Mesendoderm (in vitro differentiated cells): ENCODE results near the gene RNF167.

Source experiments
- DNase-seq: peaks from one replicate; pipeline ENCODE4 v3.0.0; 2013
- H2AK5ac ChIP-seq: 2 replicates; pipeline ENCODE4 v1.6.1; 2013; ENCODE audit warnings: low read length, inconsistent platforms
- H2BK120ac ChIP-seq: 2 replicates; pipeline ENCODE4 v1.6.1; 2013; ENCODE audit warnings: low read depth, mild to moderate bottlenecking, low read length, moderate library complexity, mixed read lengths
- H2BK15ac ChIP-seq: replicated peaks from 2 replicates; pipeline ENCODE4 v1.6.1; 2013; ENCODE audit warnings: low read depth, mild to moderate bottlenecking, moderate library complexity
- H2BK5ac ChIP-seq: 2 replicates; pipeline ENCODE4 v1.6.1; 2013; ENCODE audit warnings: low read length, inconsistent platforms
- H3K18ac ChIP-seq: 2 replicates; pipeline ENCODE4 v1.6.1; 2013; ENCODE audit warnings: mild to moderate bottlenecking, low read length, mixed read lengths
- H3K23ac ChIP-seq: one replicate; pipeline ENCODE4 v1.6.1; 2013; ENCODE audit warnings: low read length
- H3K27ac ChIP-seq: 2 replicates; pipeline ENCODE4 v1.5.1; 2013; ENCODE audit warnings: low read depth, mild to moderate bottlenecking, inconsistent platforms, low read length, moderate library complexity
- H3K27me3 ChIP-seq: 2 replicates; pipeline ENCODE4 v1.6.1; 2013; ENCODE audit warnings: low read length, control low read depth, mild to moderate bottlenecking, inconsistent platforms; ENCODE audit not compliant: insufficient read depth, poor library complexity
- H3K36me3 ChIP-seq: 2 replicates; pipeline ENCODE4 v1.6.1; 2013; ENCODE audit warnings: low read length, inconsistent platforms; ENCODE audit not compliant: control insufficient read depth, insufficient read depth
- H3K4ac ChIP-seq: one replicate; pipeline ENCODE4 v1.6.1; 2013; ENCODE audit warnings: low read depth, mild to moderate bottlenecking, low read length, moderate library complexity
- H3K4me1 ChIP-seq: 2 replicates; pipeline ENCODE4 v1.6.1; 2013; ENCODE audit warnings: low read depth, low read length, inconsistent platforms; ENCODE audit not compliant: control insufficient read depth
- H3K4me2 ChIP-seq: 2 replicates; pipeline ENCODE4 v1.6.1; 2013; ENCODE audit warnings: low read length
- H3K4me3 ChIP-seq: 2 replicates; pipeline ENCODE4 v1.5.1; 2013; ENCODE audit warnings: mild to moderate bottlenecking, low read length
- H3K56ac ChIP-seq: one replicate; pipeline ENCODE4 v1.6.1; 2013; ENCODE audit warnings: low read length
- H3K79me1 ChIP-seq: 2 replicates; pipeline ENCODE4 v1.6.1; 2013; ENCODE audit warnings: low read length, inconsistent platforms
- H3K79me2 ChIP-seq: 2 replicates; pipeline ENCODE4 v1.6.1; 2013; ENCODE audit warnings: mild to moderate bottlenecking, low read length; ENCODE audit not compliant: control insufficient read depth, insufficient read depth
- H3K9ac ChIP-seq: 2 replicates; pipeline ENCODE4 v1.6.1; 2013; ENCODE audit warnings: low read length, inconsistent platforms
- H4K5ac ChIP-seq: one replicate; pipeline ENCODE4 v1.6.1; 2013; ENCODE audit warnings: low read length
- H4K8ac ChIP-seq: one replicate; pipeline ENCODE4 v1.6.1; 2013; ENCODE audit warnings: low read depth, mild to moderate bottlenecking, control low read depth, low read length, moderate library complexity
- whole genome bisulfite sequencing: extraction: QIAGEN DNeasy Blood & Tissue Kit; methylation state at CpG from one replicate; pipeline ENCODE4 v1.1.7; 2013; ENCODE audit warnings: low lambda C conversion rate, missing lambda C conversion rate; ENCODE audit not compliant: insufficient coverage; ENCODE audit errors: extremely low coverage; 5-methylcytosine and 5-hydroxymethylcytosine counted together

Gene RNF167

GRCh38 chr17:4934173-4934979 is 5.7 kb upstream of the RNF167 start:
- peaks cover 3% of the 10 kb centered on the region for H3K4me1 ChIP-seq
- H3K36me3 ChIP-seq, result no peaks in the 10 kb centered on the region
- no peak overlapping the region for H2AK5ac ChIP-seq
- H4K5ac ChIP-seq, result no peak overlapping the region
- no peaks in the 10 kb centered on the region for H3K27me3 ChIP-seq
- no peak overlapping the region for H3K4me3 ChIP-seq
- H3K79me2 ChIP-seq, result peaks cover 10% of the 10 kb centered on the region
- peak overlapping the region; percentile 62 for H3K56ac ChIP-seq
- no peak overlapping the region for H2BK15ac ChIP-seq
- no peak overlapping the region for H3K9ac ChIP-seq
- no peak overlapping the region for H3K4me2 ChIP-seq
- H3K18ac ChIP-seq, result no peak overlapping the region
- no peak overlapping the region for H2BK120ac ChIP-seq
- WGBS, result no CpG with 5 or more reads among the region's 14 CpGs
- no peak overlapping the region for H2BK5ac ChIP-seq
- no peak overlapping the region for H3K4ac ChIP-seq
- DNase-seq, result peak; percentile 77
- H3K79me1 ChIP-seq, result peaks cover 9% of the 10 kb centered on the region
- no peak overlapping the region for H3K27ac ChIP-seq
- no peak overlapping the region for H3K23ac ChIP-seq
- no peak overlapping the region for H4K8ac ChIP-seq

GRCh38 chr17:4935650-4936049 is 4.4 kb upstream of the RNF167 start:
- no peak overlapping the region for H4K5ac ChIP-seq
- H3K36me3 ChIP-seq, result no peaks in the 10 kb centered on the region
- no peaks in the 10 kb centered on the region for H3K27me3 ChIP-seq
- no peak overlapping the region for H2AK5ac ChIP-seq
- peaks cover 9% of the 10 kb centered on the region for H3K79me1 ChIP-seq
- H3K56ac ChIP-seq, result no peak overlapping the region
- peaks cover 3% of the 10 kb centered on the region for H3K4me1 ChIP-seq
- H3K18ac ChIP-seq, result no peak overlapping the region
- H3K27ac ChIP-seq, result no peak overlapping the region
- no peak overlapping the region for H3K4ac ChIP-seq
- H4K8ac ChIP-seq, result no peak overlapping the region
- H3K79me2 ChIP-seq, result peaks cover 10% of the 10 kb centered on the region
- no peak overlapping the region for H3K4me3 ChIP-seq
- no peak overlapping the region for H2BK15ac ChIP-seq
- no peak for DNase-seq
- H3K23ac ChIP-seq, result no peak overlapping the region
- no peak overlapping the region for H3K4me2 ChIP-seq
- H2BK5ac ChIP-seq, result no peak overlapping the region
- no peak overlapping the region for H3K9ac ChIP-seq
- H2BK120ac ChIP-seq, result no peak overlapping the region

- Histone ChIP-seq H3K36me3 (no peaks in the 10 kb centered on the region), H3K56ac (no peak overlapping the region), H2AK5ac (no peak overlapping the region), H3K4me2 (no peak overlapping the region), H3K18ac (no peak overlapping the region), H3K23ac (no peak overlapping the region), H3K4me3 (no peak overlapping the region), H2BK5ac (no peak overlapping the region), H3K9ac (no peak overlapping the region), H3K27ac (no peak overlapping the region), H3K4me1 (peaks cover 3% of the 10 kb centered on the region), H2BK15ac (no peak overlapping the region), H4K8ac (no peak overlapping the region), H2BK120ac (no peak overlapping the region), H3K4ac (no peak overlapping the region), H3K79me1 (peaks cover 11% of the 10 kb centered on the region), H4K5ac (no peak overlapping the region), H3K27me3 (no peaks in the 10 kb centered on the region), H3K79me2 (peaks cover 18% of the 10 kb centered on the region)
- WGBS, result no CpG with 5 or more reads among the region's 3 CpGs
- DNase-seq, result no peak
These were observed 3.6 kb upstream of the RNF167 start for GRCh38 chr17:4936436-4936835.

GRCh38 chr17:4937553-4937952 is 2.5 kb upstream of the RNF167 start:
- Histone ChIP-seq H3K4me3 (no peak overlapping the region), H3K56ac (no peak overlapping the region)
- WGBS, result no CpG with 5 or more reads among the region's 16 CpGs

GRCh38 chr17:4938069-4938491 is 2.0 kb upstream of the RNF167 start:
- no peak overlapping the region for H2BK15ac ChIP-seq
- H3K4ac ChIP-seq, result no peak overlapping the region
- no peak overlapping the region for H3K4me2 ChIP-seq
- no peaks in the 10 kb centered on the region for H3K27me3 ChIP-seq
- no peak overlapping the region for H3K27ac ChIP-seq
- H2BK120ac ChIP-seq, result no peak overlapping the region
- no CpG with 5 or more reads among the region's 11 CpGs for WGBS
- H3K79me1 ChIP-seq, result peaks cover 15% of the 10 kb centered on the region
- peaks cover 32% of the 10 kb centered on the region for H3K79me2 ChIP-seq
- no peak overlapping the region for H3K23ac ChIP-seq
- no peak overlapping the region for H3K56ac ChIP-seq
- peaks cover 2% of the 10 kb centered on the region for H3K36me3 ChIP-seq
- no peak overlapping the region for H2AK5ac ChIP-seq
- no peak overlapping the region for H4K8ac ChIP-seq
- DNase-seq, result no peak
- H3K4me3 ChIP-seq, result no peak overlapping the region
- no peak overlapping the region for H2BK5ac ChIP-seq
- H3K4me1 ChIP-seq, result peaks cover 3% of the 10 kb centered on the region
- H3K9ac ChIP-seq, result peak overlapping the region; percentile 87
- H4K5ac ChIP-seq, result no peak overlapping the region
- H3K18ac ChIP-seq, result no peak overlapping the region

More at GRCh38 chr17:4937553-4937952, 2.5 kb upstream of the RNF167 start:
- H3K36me3 ChIP-seq, result peaks cover 2% of the 10 kb centered on the region
- no peak overlapping the region for H3K27ac ChIP-seq
- H3K79me2 ChIP-seq, result peaks cover 27% of the 10 kb centered on the region
- no peak overlapping the region for H3K9ac ChIP-seq
- H3K27me3 ChIP-seq, result no peaks in the 10 kb centered on the region
- no peak overlapping the region for H2BK5ac ChIP-seq
- H4K5ac ChIP-seq, result no peak overlapping the region
- DNase-seq, result no peak
- H3K4ac ChIP-seq, result no peak overlapping the region
- no peak overlapping the region for H2AK5ac ChIP-seq
- peaks cover 3% of the 10 kb centered on the region for H3K4me1 ChIP-seq
- no peak overlapping the region for H2BK15ac ChIP-seq
- no peak overlapping the region for H4K8ac ChIP-seq
- H3K23ac ChIP-seq, result no peak overlapping the region
- no peak overlapping the region for H3K18ac ChIP-seq
- no peak overlapping the region for H3K4me2 ChIP-seq
- peaks cover 15% of the 10 kb centered on the region for H3K79me1 ChIP-seq
- no peak overlapping the region for H2BK120ac ChIP-seq
